ENCODE measurements around the gene PAK3. TPM values are rescaled to one million over a fixed set of nuclear protein-coding genes. Genes with fewer than 3 reads are reported as not detected.

The PAK3 gene
- total and polyA plus RNA-seq, 2 experiments from 2014 or later = 3.3 to 4.7 TPM

DNA sequence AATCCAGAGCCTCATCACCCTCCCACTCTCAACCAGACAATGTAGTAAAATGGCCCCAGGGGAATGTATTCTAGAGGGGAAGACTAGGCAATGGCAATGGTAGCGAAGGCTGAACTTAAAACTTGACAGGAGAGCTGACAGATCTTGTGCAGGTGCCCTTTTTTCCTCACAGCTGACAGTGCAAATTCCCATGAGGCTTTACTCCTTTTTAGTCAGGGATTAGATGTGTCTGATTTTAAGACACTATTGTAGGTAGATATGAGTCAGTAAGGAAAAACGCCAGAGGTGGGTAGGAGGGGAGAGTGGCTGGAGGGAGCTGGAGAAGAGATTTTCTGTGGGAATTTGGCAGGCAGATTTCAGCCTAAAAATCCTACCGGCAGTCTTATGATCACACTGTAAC, 163.6 kb downstream of the PAK3 start:
- Histone ChIP-seq H3K27me3 (no peaks in the 10 kb centered on the region), H3K4me3 (no peak overlapping the region), H3K4me1 (ENCODE audit: low read depth) (no peaks in the 10 kb centered on the region), H3K9me3 (ENCODE audit: low read depth) (no peaks in the 10 kb centered on the region), H3K36me3 (no peaks in the 10 kb centered on the region), H3K27ac (no peak overlapping the region)
- DNase-seq (ENCODE audit: low read depth in 1 of 2, low spot score in 1 of 2) = no peak
- TF ChIP-seq, protein P1, sequence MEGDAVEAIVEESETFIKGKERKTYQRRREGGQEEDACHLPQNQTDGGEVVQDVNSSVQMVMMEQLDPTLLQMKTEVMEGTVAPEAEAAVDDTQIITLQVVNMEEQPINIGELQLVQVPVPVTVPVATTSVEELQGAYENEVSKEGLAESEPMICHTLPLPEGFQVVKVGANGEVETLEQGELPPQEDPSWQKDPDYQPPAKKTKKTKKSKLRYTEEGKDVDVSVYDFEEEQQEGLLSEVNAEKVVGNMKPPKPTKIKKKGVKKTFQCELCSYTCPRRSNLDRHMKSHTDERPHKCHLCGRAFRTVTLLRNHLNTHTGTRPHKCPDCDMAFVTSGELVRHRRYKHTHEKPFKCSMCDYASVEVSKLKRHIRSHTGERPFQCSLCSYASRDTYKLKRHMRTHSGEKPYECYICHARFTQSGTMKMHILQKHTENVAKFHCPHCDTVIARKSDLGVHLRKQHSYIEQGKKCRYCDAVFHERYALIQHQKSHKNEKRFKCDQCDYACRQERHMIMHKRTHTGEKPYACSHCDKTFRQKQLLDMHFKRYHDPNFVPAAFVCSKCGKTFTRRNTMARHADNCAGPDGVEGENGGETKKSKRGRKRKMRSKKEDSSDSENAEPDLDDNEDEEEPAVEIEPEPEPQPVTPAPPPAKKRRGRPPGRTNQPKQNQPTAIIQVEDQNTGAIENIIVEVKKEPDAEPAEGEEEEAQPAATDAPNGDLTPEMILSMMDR (IDR thresholded peaks at IDR 0.05; ENCODE audit: low read depth, low read length) = no peak

DNA sequence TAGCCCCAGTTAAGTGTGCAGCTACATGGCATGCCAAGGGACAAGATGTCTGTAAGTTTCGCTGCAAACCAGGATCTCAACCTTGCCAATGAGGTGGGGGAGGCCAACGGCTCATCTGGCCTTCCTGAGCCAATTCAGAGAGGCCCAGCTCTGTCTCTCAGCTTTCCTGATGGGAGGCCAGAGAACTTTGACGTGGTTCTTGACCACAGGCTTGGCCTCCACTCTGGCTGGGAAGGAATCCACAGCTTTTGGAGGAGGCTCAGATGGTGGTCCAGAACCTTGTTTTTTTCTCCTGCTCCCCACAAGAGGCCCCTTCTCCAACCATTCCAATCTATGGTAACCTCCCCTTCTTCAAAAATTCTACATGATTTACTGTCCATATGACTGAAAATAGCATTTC, 164.5 kb downstream of the PAK3 start:
- Histone ChIP-seq H3K4me3 (no peak overlapping the region), H3K4me1 (ENCODE audit: low read depth) (no peaks in the 10 kb centered on the region), H3K27me3 (no peaks in the 10 kb centered on the region), H3K9me3 (ENCODE audit: low read depth) (no peaks in the 10 kb centered on the region), H3K36me3 (no peaks in the 10 kb centered on the region), H3K27ac (no peak overlapping the region)
- TF ChIP-seq, protein P1 (IDR thresholded peaks at IDR 0.05; ENCODE audit: low read depth, low read length) = no peak
- no peak for DNase-seq (ENCODE audit: low read depth in 1 of 2, low spot score in 1 of 2)

DNA sequence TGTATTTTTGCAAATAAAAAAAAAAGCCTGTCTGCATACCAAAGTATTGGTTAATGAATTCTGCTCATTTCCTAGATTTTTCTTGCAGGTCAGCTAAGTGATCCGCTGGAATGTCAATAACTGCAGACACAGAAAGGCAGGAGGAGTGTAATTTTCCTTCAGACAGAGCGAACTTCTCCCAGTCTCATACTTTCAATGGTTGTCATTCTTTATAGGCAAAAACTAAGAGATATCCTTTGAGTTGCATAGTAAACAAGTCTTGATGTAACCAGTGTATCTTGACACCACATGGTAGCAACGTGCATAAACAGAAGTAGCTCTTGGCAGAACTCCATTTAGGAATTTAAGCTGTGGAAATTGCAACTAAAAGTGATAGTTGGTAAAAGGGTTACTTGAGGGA, 166.1 kb downstream of the PAK3 start:
- H3K4me3 ChIP-seq = no peak overlapping the region
- H3K27me3 ChIP-seq = no peaks in the 10 kb centered on the region
- TF ChIP-seq, protein P1 (IDR thresholded peaks at IDR 0.05; ENCODE audit: low read depth, low read length) = no peak
- no peaks in the 10 kb centered on the region for H3K9me3 ChIP-seq (ENCODE audit: low read depth)
- no peak overlapping the region for H3K27ac ChIP-seq
- no peaks in the 10 kb centered on the region for H3K4me1 ChIP-seq (ENCODE audit: low read depth)
- no peaks in the 10 kb centered on the region for H3K36me3 ChIP-seq
- no peak for DNase-seq (ENCODE audit: low read depth in 1 of 2, low spot score in 1 of 2)

DNA sequence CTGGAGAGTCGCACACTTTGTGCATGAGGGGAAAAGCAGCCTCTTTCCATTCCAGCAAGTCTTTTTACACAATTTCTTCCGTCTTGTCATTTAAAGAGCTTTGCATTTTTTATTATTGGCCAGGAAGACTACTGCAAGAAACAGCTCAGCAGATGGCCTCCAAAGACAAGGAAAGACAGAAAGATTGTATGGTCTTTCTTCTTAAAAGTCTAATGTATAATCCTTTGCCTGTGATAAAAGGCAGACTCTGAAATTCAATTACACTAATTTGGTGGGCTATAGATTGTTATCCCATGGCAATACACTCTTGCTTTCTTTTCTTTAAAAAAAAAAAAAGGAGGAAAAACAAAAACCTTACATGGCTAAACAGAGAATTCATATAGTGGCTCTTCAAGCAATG, 168.4 kb downstream of the PAK3 start:
- H3K27me3 ChIP-seq = no peaks in the 10 kb centered on the region
- H3K27ac ChIP-seq = no peak overlapping the region
- TF ChIP-seq, protein P1 (IDR thresholded peaks at IDR 0.05; ENCODE audit: low read depth, low read length) = no peak
- no peaks in the 10 kb centered on the region for H3K4me1 ChIP-seq (ENCODE audit: low read depth)
- no peak overlapping the region for H3K4me3 ChIP-seq
- no peak for DNase-seq (ENCODE audit: low read depth in 1 of 2, low spot score in 1 of 2)
- H3K36me3 ChIP-seq = no peaks in the 10 kb centered on the region
- H3K9me3 ChIP-seq (ENCODE audit: low read depth) = no peaks in the 10 kb centered on the region

DNA sequence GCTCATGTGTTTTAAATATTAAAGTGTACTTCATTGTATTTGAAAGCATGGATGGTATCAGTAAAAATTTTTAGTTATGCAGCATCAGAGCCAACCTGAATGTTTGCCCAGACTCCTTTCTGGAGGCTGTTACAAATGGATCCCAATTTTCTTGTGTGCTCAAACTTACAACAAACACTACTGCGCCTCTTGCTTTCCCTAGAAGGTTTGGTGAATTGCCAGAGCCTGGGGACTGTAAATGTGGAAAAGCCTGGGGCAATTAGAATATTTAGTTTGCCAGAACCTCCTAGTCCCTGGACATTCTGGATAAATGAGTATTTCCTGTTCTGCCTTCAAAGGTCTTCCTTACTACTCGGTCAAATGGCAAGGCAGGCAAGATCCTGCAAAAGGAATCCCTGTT, 169.5 kb downstream of the PAK3 start:
- H3K4me1 ChIP-seq (ENCODE audit: low read depth) = no peaks in the 10 kb centered on the region
- no peaks in the 10 kb centered on the region for H3K9me3 ChIP-seq (ENCODE audit: low read depth)
- H3K4me3 ChIP-seq = no peak overlapping the region
- H3K36me3 ChIP-seq = no peaks in the 10 kb centered on the region
- H3K27me3 ChIP-seq = no peaks in the 10 kb centered on the region
- TF ChIP-seq, protein P1 (IDR thresholded peaks at IDR 0.05; ENCODE audit: low read depth, low read length) = no peak
- H3K27ac ChIP-seq = no peak overlapping the region
- DNase-seq (ENCODE audit: low read depth in 1 of 2, low spot score in 1 of 2) = no peak

DNA sequence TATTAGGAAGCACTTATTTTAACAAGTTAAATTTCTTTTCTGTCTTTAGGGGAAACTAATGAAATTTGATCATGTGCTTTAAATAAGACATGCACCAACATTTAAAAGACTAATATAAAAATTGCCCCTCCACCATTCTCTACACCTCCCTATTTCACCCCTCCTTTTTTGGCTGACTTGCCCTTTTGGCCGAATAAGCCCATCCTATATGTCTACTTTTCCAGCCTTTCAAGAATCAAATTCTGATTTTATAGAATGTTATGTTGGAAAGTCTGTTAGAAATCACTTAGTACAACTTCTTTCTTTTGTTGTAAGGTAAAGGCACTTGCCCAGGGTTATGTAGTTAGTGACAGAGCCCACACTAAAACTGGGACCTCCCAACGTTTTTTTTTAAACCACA, 172.5 kb downstream of the PAK3 start:
- no peak overlapping the region for H3K27ac ChIP-seq
- H3K27me3 ChIP-seq = no peaks in the 10 kb centered on the region
- H3K36me3 ChIP-seq = no peaks in the 10 kb centered on the region
- H3K4me3 ChIP-seq = no peak overlapping the region
- no peak for DNase-seq (ENCODE audit: low read depth in 1 of 2, low spot score in 1 of 2)
- no peaks in the 10 kb centered on the region for H3K4me1 ChIP-seq (ENCODE audit: low read depth)
- TF ChIP-seq, protein P1 (IDR thresholded peaks at IDR 0.05; ENCODE audit: low read depth, low read length) = no peak
- no peaks in the 10 kb centered on the region for H3K9me3 ChIP-seq (ENCODE audit: low read depth)

All from cardiac muscle cell (in vitro differentiated cells and primary cell).